ENCODE measurements around the gene NOL4. TPM values are rescaled to one million over a fixed set of nuclear protein-coding genes. Genes with fewer than 3 reads are reported as not detected.

The NOL4 gene
- total and polyA plus RNA-seq, 2 experiments from 2014 or later = not detected

DNA sequence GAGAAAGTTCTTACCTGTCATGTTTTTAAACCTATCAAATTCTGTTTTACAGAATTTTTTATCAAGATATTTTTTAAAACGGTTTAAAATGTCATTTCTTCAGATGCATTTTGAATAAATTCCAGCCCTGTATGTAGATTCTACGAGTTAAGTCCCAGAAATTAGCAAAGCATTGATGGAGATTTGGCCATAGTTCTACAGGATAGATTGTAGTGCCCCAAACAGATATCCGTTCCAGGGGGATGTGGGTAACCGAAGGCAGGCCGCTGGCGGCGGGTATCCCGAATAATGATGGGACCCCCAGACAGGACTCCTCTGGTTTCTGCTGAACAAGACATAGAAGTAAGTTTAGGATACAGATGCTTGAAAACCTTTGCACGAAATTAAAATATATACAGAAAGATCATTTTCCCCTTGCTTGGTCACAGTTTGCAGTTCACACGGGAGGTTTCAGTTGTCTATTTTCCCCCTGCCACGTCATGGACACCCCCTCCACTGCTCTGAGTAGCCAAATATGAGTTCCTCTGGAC is 755 bp downstream of the NOL4 start:
- no peak overlapping the region for H3K27ac ChIP-seq
- peak; percentile 3 for DNase-seq
- H3K79me2 ChIP-seq (ENCODE audit: insufficient read depth) = no peaks in the 10 kb centered on the region
- in situ Hi-C loops (cut with MboI) = no loop called here
- H3K27me3 ChIP-seq (replicated peaks; ENCODE audit: insufficient read depth) = peaks cover 86% of the 10 kb centered on the region
- no peaks in the 10 kb centered on the region for H3K36me3 ChIP-seq (ENCODE audit: low read depth)
- H3K9ac ChIP-seq = no peak overlapping the region
- H3K4me2 ChIP-seq (ENCODE audit: unreplicated experiment) = peak overlapping the region; percentile 68
- TF ChIP-seq EZH2 (IDR thresholded peaks at IDR 0.05; ENCODE audit: insufficient read depth, poor library complexity, severe bottlenecking) (peak; percentile 63), EZH2phosphoT487 (IDR thresholded peaks at IDR 0.05; ENCODE audit: insufficient read depth, low read depth) (peak; percentile 39; the same call in 1 of the 2 replicates)
- no peaks in the 10 kb centered on the region for H4K20me1 ChIP-seq (ENCODE audit: insufficient read depth)
- H3F3A ChIP-seq (ENCODE audit: insufficient read depth) = no peaks in the 10 kb centered on the region
- H2AFZ ChIP-seq = peak overlapping the region; percentile 73
- no peaks in the 10 kb centered on the region for H3K9me3 ChIP-seq (ENCODE audit: low read depth)
- peaks cover 8% of the 10 kb centered on the region; the same call in 1 of the 2 replicates for H3K4me1 ChIP-seq (ENCODE audit: insufficient read depth)
- H3K9me2 ChIP-seq (ENCODE audit: insufficient read depth) = no peaks in the 10 kb centered on the region
- 1% methylated on average over 11 of the region's 11 CpGs for WGBS, 2 experiments (ENCODE audit: low coverage in 1 of 2, low lambda C conversion rate in 2 of 2, missing lambda C conversion rate in 2 of 2)
- H3K4me3 ChIP-seq = peak overlapping the region; percentile 60; the same call in 1 of the 2 replicates

DNA sequence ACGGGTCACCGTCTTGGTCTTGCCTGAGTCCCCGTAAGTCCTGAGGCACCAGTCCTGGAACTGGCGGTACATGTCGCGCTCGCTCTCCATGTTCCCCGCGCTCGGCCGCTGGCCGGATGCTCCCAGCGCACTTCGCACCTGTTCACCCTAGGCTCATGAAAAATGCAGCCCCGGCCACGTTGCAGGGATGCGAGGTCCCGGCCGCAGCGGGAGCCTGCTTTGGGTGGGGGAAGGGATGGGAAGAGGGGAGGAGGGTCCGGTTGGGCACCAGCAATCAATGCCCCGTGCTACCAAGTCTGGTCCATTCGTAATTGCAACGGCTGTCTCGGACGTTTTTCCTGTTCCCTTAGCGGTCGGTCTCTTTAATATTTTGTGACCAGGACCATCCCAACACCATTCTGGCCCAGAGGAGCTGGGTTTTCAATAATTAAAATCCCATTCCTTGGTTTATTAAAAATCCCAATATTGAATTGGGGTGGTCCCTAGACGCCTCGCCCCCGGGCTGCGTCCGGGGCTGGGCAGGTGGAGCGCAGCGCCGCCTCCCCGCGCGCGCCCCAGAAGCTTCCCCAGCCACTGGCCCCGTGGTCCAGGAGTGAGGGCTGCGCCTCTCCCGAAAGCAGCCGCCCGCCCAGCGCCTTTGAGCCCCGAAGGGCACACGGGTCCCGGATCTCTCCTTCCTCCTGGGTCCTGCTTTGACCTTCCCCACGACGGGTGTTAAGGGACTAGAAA is 1.4 kb downstream of the NOL4 start:
- DNase-seq = peak; percentile 9
- in situ Hi-C loops (cut with MboI) = no loop called here
- H3K36me3 ChIP-seq (ENCODE audit: low read depth) = no peaks in the 10 kb centered on the region
- H4K20me1 ChIP-seq (ENCODE audit: insufficient read depth) = no peaks in the 10 kb centered on the region
- 2 to 4% methylated on average over 46 to 51 of the region's 51 CpGs for WGBS, 2 experiments (ENCODE audit: low coverage in 1 of 2, low lambda C conversion rate in 2 of 2, missing lambda C conversion rate in 2 of 2)
- H3K9me3 ChIP-seq (ENCODE audit: low read depth) = no peaks in the 10 kb centered on the region
- no peak overlapping the region for H3K27ac ChIP-seq
- no peaks in the 10 kb centered on the region for H3K9me2 ChIP-seq (ENCODE audit: insufficient read depth)
- peaks cover 8% of the 10 kb centered on the region; the same call in 1 of the 2 replicates for H3K4me1 ChIP-seq (ENCODE audit: insufficient read depth)
- no peaks in the 10 kb centered on the region for H3F3A ChIP-seq (ENCODE audit: insufficient read depth)
- peak overlapping the region; percentile 55 for H3K4me2 ChIP-seq (ENCODE audit: unreplicated experiment)
- H3K27me3 ChIP-seq (replicated peaks; ENCODE audit: insufficient read depth) = peaks cover 86% of the 10 kb centered on the region
- peak overlapping the region; percentile 46 for H3K4me3 ChIP-seq
- no peaks in the 10 kb centered on the region for H3K79me2 ChIP-seq (ENCODE audit: insufficient read depth)
- TF ChIP-seq EZH2 (IDR thresholded peaks at IDR 0.05; ENCODE audit: insufficient read depth, poor library complexity, severe bottlenecking) (peak; percentile 68), EZH2phosphoT487 (IDR thresholded peaks at IDR 0.05; ENCODE audit: insufficient read depth, low read depth) (no peak)
- no peak overlapping the region for H3K9ac ChIP-seq
- peak overlapping the region; percentile 73 for H2AFZ ChIP-seq

DNA sequence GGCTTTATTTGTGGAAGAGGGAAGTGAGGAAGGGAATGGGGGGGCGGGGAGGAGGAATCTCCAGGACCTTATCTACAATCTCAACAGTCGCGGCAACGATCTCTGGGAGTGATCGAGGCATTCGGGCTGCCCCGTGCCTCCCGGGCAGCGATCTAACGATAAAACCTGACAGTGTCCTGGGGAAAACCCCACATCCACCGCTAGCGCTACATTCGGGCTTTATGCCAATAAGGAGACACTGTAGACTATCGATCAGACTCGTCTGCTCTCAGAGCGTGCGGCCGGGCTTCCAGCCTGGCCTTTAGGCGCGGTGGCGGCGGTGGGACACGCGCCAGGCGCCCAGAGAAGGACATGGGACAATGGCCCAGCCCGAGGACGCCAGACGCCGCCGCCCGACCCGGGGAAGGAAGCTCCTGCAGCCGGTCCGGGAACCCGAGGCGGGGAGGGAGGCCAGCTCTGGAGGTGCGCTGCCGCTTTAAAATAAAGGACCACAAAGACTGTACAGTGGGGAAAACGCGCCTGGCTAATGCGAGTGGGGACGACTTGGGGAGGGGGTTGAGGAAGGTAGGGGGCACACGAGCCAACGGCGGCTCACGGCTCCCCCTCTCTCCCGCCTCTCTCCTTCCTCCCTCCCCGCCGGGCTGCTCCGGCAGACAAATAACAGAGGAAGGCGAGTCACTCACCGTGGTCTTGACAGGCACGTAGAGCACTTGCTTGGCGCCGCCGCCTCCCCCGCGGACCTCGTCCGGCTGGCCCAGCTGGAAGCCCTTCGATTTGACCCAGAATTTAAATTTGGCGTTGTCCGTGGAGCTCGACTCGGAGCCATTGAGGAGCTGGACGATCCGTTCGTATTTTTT is 2.2 kb downstream of the NOL4 start:
- H3K27ac ChIP-seq = no peak overlapping the region
- H3K79me2 ChIP-seq (ENCODE audit: insufficient read depth) = no peaks in the 10 kb centered on the region
- no peaks in the 10 kb centered on the region for H3K36me3 ChIP-seq (ENCODE audit: low read depth)
- peak overlapping the region; percentile 60 for H2AFZ ChIP-seq
- H3K27me3 ChIP-seq (replicated peaks; ENCODE audit: insufficient read depth) = peaks cover 82% of the 10 kb centered on the region
- no peaks in the 10 kb centered on the region for H3K9me3 ChIP-seq (ENCODE audit: low read depth)
- H3K4me3 ChIP-seq = peak overlapping the region; percentile 46
- H3F3A ChIP-seq (ENCODE audit: insufficient read depth) = no peaks in the 10 kb centered on the region
- in situ Hi-C loops (cut with MboI) = no loop called here
- TF ChIP-seq EZH2 (IDR thresholded peaks at IDR 0.05; ENCODE audit: insufficient read depth, poor library complexity, severe bottlenecking) (no peak), EZH2phosphoT487 (IDR thresholded peaks at IDR 0.05; ENCODE audit: insufficient read depth, low read depth) (no peak)
- H3K9me2 ChIP-seq (ENCODE audit: insufficient read depth) = no peaks in the 10 kb centered on the region
- H3K9ac ChIP-seq = no peak overlapping the region
- DNase-seq = peak; percentile 29
- WGBS, 2 experiments (ENCODE audit: low coverage in 1 of 2, low lambda C conversion rate in 2 of 2, missing lambda C conversion rate in 2 of 2) = 1 to 2% methylated on average over 57 to 67 of the region's 68 CpGs
- peaks cover 8% of the 10 kb centered on the region; the same call in 1 of the 2 replicates for H3K4me1 ChIP-seq (ENCODE audit: insufficient read depth)
- H3K4me2 ChIP-seq (ENCODE audit: unreplicated experiment) = peak overlapping the region; percentile 55
- no peaks in the 10 kb centered on the region for H4K20me1 ChIP-seq (ENCODE audit: insufficient read depth)

DNA sequence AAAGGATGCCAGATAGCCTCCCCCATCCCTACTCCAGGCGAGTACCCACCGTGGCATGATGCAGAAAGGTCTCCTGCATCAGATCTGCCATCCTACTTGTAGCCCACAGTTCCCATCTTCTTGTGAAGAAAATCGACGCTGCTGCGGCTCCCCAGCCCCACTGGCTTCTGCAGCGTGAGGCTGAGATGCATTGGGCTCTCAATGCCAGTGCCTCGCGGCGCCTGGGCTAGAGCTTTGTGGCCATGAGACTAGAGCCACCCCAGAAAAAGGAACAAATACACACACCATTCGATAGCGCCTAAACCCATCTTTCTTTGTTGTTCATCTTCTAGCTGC is 2.8 kb downstream of the NOL4 start:
- peak; percentile 9 for DNase-seq
- WGBS, 2 experiments (ENCODE audit: low coverage in 1 of 2, low lambda C conversion rate in 2 of 2, missing lambda C conversion rate in 2 of 2) = 3 to 8% methylated on average over 11 of the region's 11 CpGs

More for the DNA sequence above, 2.8 kb downstream of the NOL4 start:
- H3K9me2 ChIP-seq (ENCODE audit: insufficient read depth) = no peaks in the 10 kb centered on the region
- in situ Hi-C loops (cut with MboI) = no loop called here
- peak overlapping the region; percentile 60 for H2AFZ ChIP-seq
- H3K9me3 ChIP-seq (ENCODE audit: low read depth) = no peaks in the 10 kb centered on the region
- H3K27ac ChIP-seq = no peak overlapping the region
- no peaks in the 10 kb centered on the region for H3F3A ChIP-seq (ENCODE audit: insufficient read depth)
- TF ChIP-seq EZH2phosphoT487 (IDR thresholded peaks at IDR 0.05; ENCODE audit: insufficient read depth, low read depth) = no peak
- no peak for TF ChIP-seq EZH2 (IDR thresholded peaks at IDR 0.05; ENCODE audit: insufficient read depth, poor library complexity, severe bottlenecking)
- peak overlapping the region; percentile 55 for H3K4me2 ChIP-seq (ENCODE audit: unreplicated experiment)
- H3K36me3 ChIP-seq (ENCODE audit: low read depth) = no peaks in the 10 kb centered on the region
- H3K9ac ChIP-seq = no peak overlapping the region
- H3K27me3 ChIP-seq (replicated peaks; ENCODE audit: insufficient read depth) = peaks cover 77% of the 10 kb centered on the region
- no peaks in the 10 kb centered on the region for H4K20me1 ChIP-seq (ENCODE audit: insufficient read depth)
- H3K79me2 ChIP-seq (ENCODE audit: insufficient read depth) = no peaks in the 10 kb centered on the region
- H3K4me1 ChIP-seq (ENCODE audit: insufficient read depth) = peaks cover 8% of the 10 kb centered on the region; the same call in 1 of the 2 replicates
- H3K4me3 ChIP-seq = peak overlapping the region; percentile 46; the same call in 1 of the 2 replicates
